GM18867 (cell line): ENCODE measurements around the gene MAMLD1.

Experiments
- ATAC-seq: cut with Tn5 transposase; IDR thresholded peaks from one replicate; pipeline ENCODE4 v1.9.1; 2021; ENCODE audit warnings: mild to moderate bottlenecking, moderate library complexity; ENCODE audit not compliant: unreplicated experiment

MAMLD1 gene

GRCh38 chrX:150489359-150490015 is 126.4 kb downstream of the MAMLD1 start:
- ATAC-seq = no peak

DNA sequence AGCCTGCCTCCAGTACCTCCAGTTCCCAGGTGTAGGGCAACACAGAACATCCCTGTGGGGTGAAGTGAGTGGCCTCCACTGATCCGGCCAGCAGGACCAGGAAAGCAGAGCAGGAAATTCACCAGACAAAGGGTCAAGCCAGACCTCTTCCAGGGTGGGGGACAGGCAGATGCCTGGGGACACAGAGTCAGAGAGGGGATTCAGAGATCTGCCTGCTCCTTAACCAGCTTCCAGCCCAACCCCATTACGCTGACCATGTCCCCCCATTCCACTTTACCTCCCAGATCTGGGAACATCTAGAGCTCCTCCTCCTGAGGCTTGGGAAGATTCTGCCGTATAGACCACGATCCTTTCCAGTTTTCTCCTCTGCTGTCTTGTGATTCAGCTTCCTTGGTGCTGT is 132.4 kb downstream of the MAMLD1 start:
- ATAC-seq = no peak

GRCh38 chrX:150499240-150499639 is 136.1 kb downstream of the MAMLD1 start:
- no peak for ATAC-seq

DNA sequence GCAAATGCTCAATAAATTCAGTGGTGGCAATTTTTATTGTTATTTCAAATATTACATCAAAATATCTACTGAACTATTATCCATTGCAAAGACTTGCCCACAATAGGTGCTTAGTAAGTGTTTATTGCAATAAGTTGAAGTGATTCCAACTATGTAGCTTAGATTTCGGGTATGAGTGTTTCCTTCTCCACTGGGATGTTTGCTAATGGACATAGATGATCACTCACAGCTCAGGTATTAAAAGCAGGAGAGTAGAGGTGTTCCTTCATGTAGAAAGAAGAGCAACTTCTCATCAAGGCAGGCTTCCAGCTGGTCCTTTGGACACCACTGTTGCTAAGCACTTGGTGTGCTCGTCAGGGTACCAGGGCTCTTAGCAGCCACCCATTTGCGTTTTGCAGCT is 139.0 kb downstream of the MAMLD1 start:
- ATAC-seq = no peak

GRCh38 chrX:150502979-150503897 is 140.1 kb downstream of the MAMLD1 start:
- no peak for ATAC-seq

DNA sequence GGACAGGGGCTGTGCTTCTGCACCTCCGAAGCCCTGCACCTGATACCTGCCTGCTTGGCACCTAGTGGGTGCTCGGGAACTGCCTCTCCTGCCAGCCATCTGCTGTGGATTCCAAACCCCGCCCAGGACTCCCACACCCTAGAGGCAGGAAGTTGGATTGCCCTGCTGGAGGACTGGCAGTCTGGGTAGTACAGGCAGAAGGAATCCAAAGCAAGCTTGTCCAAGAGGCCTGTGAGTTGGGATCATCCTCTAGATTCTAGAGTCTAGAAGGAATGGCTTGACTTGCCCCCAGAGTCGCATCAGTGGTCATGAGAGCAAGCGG is 140.7 kb downstream of the MAMLD1 start:
- no peak for ATAC-seq

- no peak for ATAC-seq
Observed at GRCh38 chrX:150504397-150505182, 141.5 kb downstream of the MAMLD1 start.

- no peak for ATAC-seq
Observed at GRCh38 chrX:150506020-150506419, 142.9 kb downstream of the MAMLD1 start.

DNA sequence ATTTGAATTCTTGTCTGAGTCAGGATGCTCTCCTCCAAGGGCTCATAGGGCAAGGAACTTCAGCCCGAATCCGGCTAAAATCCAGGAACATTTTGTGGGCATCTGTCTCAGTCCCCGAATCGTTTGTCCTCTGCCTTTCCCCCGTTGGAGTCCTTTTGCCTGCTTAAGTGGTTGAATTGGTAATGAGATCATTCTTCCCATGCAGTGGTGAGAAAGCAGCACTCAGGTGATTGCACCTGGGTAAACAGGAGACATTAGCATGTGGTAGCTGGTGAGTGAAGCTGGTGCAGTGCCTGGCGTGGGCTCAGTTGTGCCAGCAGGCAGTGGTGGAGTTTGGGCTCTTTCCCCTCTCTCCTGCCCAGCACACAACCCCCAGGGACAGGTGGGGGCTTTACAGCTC is 143.4 kb downstream of the MAMLD1 start:
- ATAC-seq = no peak

DNA sequence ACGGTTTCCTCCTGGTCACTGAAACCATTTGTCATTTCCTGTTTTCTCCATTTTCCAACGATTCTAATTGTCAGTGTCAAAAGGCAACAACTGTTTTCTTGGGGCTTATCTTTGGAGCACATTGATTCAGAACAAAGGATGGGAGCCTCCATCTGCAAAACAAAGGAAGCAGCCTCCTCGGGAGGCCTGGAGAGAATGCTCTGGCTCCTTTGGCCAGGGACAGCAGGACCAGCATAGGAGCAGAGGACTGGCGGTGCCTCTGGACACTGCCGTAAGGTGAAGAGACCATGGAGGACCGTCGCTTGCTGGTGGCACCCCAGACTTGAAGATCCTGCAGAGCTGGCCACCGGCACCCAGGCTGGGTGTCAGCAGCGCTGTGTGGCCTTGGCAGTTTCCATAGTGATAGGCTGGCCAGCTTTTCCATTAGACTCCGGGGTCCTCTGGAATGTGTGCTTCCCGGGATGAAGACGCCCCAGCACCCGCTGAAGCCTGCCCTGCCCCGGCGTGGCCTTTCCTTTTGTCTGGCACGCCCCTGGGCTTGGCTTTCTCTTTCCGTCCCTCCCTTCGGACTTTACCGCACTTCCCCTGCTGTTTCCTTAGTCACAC is 144.2 kb downstream of the MAMLD1 start:
- ATAC-seq = no peak

- ATAC-seq = no peak
Observed at GRCh38 chrX:150508018-150508417, 144.9 kb downstream of the MAMLD1 start.

DNA sequence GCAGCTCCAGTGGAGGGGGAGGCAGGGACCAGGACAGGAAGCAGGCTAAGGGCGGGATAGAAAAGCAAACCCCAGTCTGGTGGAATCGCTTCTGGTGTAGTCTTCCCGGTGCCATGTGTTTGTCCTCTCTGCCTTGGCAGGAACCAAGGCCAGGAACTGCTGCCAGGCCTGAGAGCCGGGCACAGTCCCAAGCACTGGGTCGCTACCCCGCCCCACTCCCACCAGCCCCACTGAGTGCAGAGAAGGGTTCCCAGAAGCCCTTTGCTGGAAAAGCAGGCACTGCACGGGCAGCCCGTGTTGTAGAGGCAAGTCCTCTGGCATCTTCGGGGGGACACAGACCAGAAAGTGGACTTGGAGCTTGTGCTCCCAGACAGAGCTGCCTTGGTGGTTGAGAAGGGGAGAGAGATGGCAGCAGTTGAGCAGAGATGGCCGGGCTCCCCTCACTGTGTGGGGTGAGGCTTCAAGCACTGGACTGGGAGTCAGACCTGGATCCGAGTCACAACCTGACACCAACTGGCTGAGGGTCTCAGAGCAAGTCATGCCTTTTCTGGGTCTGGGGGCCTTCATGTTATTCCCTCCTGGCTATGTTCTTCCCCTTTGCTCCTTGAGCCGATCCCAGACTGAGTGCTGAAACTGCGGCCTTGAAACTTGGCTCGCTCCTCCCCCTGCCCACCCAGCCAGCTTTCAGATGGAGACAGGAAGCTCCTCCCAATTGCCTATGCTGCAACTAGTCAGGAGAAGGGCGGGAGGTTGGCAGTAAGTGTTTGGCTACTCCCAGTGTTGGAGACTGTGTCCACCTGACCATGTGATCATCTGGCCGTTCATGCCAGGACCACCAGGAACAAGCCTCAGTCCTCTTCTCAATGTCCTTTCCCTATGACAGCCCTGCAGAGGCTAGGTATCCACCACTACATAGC is 145.6 kb downstream of the MAMLD1 start:
- ATAC-seq = no peak

DNA sequence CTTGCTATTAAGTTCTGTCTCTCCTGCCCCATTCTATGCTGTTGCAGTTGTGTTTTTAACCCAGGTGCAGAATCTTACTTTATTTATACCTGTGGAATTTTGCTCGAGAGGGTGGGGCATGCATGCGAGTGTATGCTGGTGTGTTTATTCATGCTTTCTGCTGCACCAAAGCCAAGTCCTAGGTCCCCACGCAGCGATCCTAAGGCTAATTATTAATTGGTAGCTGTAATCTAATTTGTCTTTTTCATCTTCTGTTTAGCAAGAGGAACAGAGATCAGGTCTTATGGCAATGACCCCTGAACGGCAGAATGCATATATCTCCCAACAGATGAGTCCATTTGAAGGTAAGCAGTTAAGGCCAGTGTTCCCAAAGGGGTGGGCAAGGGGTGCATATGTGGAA is 146.6 kb downstream of the MAMLD1 start:
- ATAC-seq = no peak

- ATAC-seq = no peak
Observed at GRCh38 chrX:150512461-150512901, 149.4 kb downstream of the MAMLD1 start.

DNA sequence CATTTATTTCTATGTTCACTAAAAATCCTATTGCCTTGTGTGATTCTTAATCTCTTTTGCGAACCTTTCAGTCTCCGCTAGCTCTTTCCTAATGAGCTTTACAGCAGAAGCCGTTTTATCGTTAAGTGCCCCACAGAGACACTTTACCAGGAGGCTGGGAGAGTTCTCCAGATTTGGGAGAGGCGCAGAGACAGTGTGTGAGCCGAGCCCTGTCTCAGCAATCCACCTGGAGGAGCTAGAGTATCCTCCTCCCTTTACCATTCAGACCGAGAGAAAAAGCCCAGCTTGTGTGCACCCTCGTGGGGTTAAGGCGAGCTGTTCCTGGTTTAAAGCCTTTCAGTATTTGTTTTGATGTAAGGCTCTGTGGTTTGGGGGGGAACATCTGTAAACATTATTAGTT is 150.4 kb downstream of the MAMLD1 start:
- ATAC-seq = no peak

GRCh38 chrX:150514462-150514861 is 151.3 kb downstream of the MAMLD1 start:
- ATAC-seq = no peak

- no peak for ATAC-seq
Observed at GRCh38 chrX:150515801-150516200, 152.7 kb downstream of the MAMLD1 start.

DNA sequence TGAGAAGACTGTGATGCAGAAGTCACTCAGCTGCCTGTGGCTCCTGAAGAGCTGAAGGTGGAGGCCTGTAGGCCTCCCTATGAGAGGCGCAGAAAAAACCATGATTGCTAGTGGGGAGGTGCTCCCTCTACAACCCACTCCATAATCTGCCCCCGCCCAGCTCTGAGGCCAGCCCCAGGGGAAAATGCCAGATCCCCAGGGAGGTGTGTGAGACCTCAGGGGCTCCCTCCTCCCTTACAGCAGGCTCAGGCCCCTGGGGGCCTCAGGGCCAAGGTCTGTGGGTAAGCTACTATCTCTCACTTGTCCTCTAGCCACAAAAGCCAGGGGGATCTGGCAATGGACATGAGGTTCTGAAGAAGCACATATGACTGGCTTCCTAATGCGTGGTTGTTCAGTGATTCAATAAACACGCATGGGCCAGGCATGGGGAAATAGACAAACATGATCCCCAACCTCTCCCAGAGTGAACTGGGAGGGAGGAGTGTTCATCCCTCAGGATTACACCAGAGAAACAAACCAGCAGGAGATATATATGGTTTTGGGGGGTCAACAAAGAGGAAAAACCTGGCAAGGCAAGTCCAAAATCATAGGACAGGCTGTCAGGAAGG is 154.3 kb downstream of the MAMLD1 start:
- ATAC-seq = no peak

DNA sequence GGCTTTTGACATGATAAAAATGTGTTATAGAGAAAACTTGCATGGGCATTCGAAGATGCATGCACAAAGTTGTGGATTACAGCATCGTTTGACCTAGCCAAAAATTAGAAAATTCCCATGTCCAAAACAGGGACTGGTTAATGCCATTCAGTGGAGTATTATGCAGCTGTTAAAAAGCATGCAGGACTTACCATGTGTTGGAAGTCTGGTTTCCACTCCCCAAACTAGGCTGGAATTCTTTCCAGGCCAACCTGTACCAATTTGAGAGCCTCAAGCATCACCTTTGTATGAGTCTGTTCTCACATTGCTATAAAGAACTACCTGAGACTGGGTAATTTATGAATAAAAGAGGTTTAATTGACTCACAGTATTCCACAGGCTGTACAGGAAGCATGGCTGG is 159.4 kb downstream of the MAMLD1 start:
- no peak for ATAC-seq
